ENCODE data around the gene SDHA.
"Not testable (repeated sequence)": the region's sequence is repeated elsewhere in the genome, so short reads cannot be mapped to it uniquely, and the experiment has no call there.

SDHA gene

GRCh38 chr5:285991-286557, 68.0 kb downstream of the SDHA start:
- Histone ChIP-seq H3K9ac (no peak overlapping the region), H3K9me3 (ENCODE audit: control insufficient read depth, low read length) (no peaks in the 10 kb centered on the region), H3K4me2 (ENCODE audit: low read length) (no peak overlapping the region), H2AFZ (no peak overlapping the region), H3K79me2 (peaks cover 49% of the 10 kb centered on the region), H3K4me1 (no peaks in the 10 kb centered on the region), H3K36me3 (ENCODE audit: control insufficient read depth, insufficient read depth, low read length) (no peaks in the 10 kb centered on the region), H3K27me3 (ENCODE audit: control insufficient read depth, insufficient read depth, low read length) (no peaks in the 10 kb centered on the region), H3K27ac (no peak overlapping the region), H3K4me3 (ENCODE audit: low read depth, low read length) (no peak overlapping the region)
- no peak for TF ChIP-seq CTCF (IDR thresholded peaks at IDR 0.05)

GRCh38 chr5:290200-290599, 72.1 kb downstream of the SDHA start:
- not testable (repeated sequence) for H3K9ac ChIP-seq; H3K36me3 ChIP-seq (ENCODE audit: control insufficient read depth, insufficient read depth, low read length); H3K4me1 ChIP-seq

GRCh38 chr5:291345-291744, 73.2 kb downstream of the SDHA start:
- not testable (repeated sequence) for H3K36me3 ChIP-seq (ENCODE audit: control insufficient read depth, insufficient read depth, low read length); H3K4me2 ChIP-seq (ENCODE audit: low read length); H3K27ac ChIP-seq; H3K4me1 ChIP-seq; H3K4me3 ChIP-seq (ENCODE audit: low read depth, low read length); H3K9ac ChIP-seq; H3K9me3 ChIP-seq (ENCODE audit: control insufficient read depth, low read length); H2AFZ ChIP-seq; H3K27me3 ChIP-seq (ENCODE audit: control insufficient read depth, insufficient read depth, low read length)
- peaks cover 28% of the 10 kb centered on the region for H3K79me2 ChIP-seq

More at GRCh38 chr5:290200-290599, 72.1 kb downstream of the SDHA start:
- H2AFZ ChIP-seq; H3K4me3 ChIP-seq (ENCODE audit: low read depth, low read length); H3K9me3 ChIP-seq (ENCODE audit: control insufficient read depth, low read length); H3K27me3 ChIP-seq (ENCODE audit: control insufficient read depth, insufficient read depth, low read length); H3K27ac ChIP-seq; H3K4me2 ChIP-seq (ENCODE audit: low read length): not testable (repeated sequence)
- H3K79me2 ChIP-seq = peaks cover 34% of the 10 kb centered on the region

GRCh38 chr5:294788-295187, 76.7 kb downstream of the SDHA start:
- H3K36me3 ChIP-seq (ENCODE audit: control insufficient read depth, insufficient read depth, low read length); H3K27me3 ChIP-seq (ENCODE audit: control insufficient read depth, insufficient read depth, low read length); H3K4me2 ChIP-seq (ENCODE audit: low read length); H2AFZ ChIP-seq; H3K9ac ChIP-seq; H3K4me1 ChIP-seq; H3K9me3 ChIP-seq (ENCODE audit: control insufficient read depth, low read length); H3K4me3 ChIP-seq (ENCODE audit: low read depth, low read length); H3K27ac ChIP-seq: not testable (repeated sequence)
- H3K79me2 ChIP-seq = peaks cover 22% of the 10 kb centered on the region

- H3K4me2 ChIP-seq (ENCODE audit: low read length); H3K27me3 ChIP-seq (ENCODE audit: control insufficient read depth, insufficient read depth, low read length); H3K9me3 ChIP-seq (ENCODE audit: control insufficient read depth, low read length); H3K9ac ChIP-seq; H2AFZ ChIP-seq; H3K4me3 ChIP-seq (ENCODE audit: low read depth, low read length); H3K27ac ChIP-seq; H3K4me1 ChIP-seq; H3K36me3 ChIP-seq (ENCODE audit: control insufficient read depth, insufficient read depth, low read length): not testable (repeated sequence)
- H3K79me2 ChIP-seq = peaks cover 19% of the 10 kb centered on the region
These were observed 78.1 kb downstream of the SDHA start for GRCh38 chr5:296207-296606.

- H3K9ac ChIP-seq; H3K4me3 ChIP-seq (ENCODE audit: low read depth, low read length); H2AFZ ChIP-seq; H3K27ac ChIP-seq; H3K4me2 ChIP-seq (ENCODE audit: low read length); H3K9me3 ChIP-seq (ENCODE audit: control insufficient read depth, low read length); H3K27me3 ChIP-seq (ENCODE audit: control insufficient read depth, insufficient read depth, low read length); H3K36me3 ChIP-seq (ENCODE audit: control insufficient read depth, insufficient read depth, low read length); H3K4me1 ChIP-seq: not testable (repeated sequence)
- H3K79me2 ChIP-seq = peaks cover 15% of the 10 kb centered on the region
These were observed 78.8 kb downstream of the SDHA start for GRCh38 chr5:296954-297353.

GRCh38 chr5:297448-297847, 79.3 kb downstream of the SDHA start:
- H2AFZ ChIP-seq; H3K4me2 ChIP-seq (ENCODE audit: low read length); H3K36me3 ChIP-seq (ENCODE audit: control insufficient read depth, insufficient read depth, low read length); H3K27ac ChIP-seq; H3K9ac ChIP-seq; H3K4me3 ChIP-seq (ENCODE audit: low read depth, low read length); H3K27me3 ChIP-seq (ENCODE audit: control insufficient read depth, insufficient read depth, low read length); H3K4me1 ChIP-seq; H3K9me3 ChIP-seq (ENCODE audit: control insufficient read depth, low read length): not testable (repeated sequence)
- H3K79me2 ChIP-seq = peaks cover 11% of the 10 kb centered on the region

GRCh38 chr5:297991-298736, 80.0 kb downstream of the SDHA start:
- not testable (repeated sequence) for H3K4me1 ChIP-seq; H3K9me3 ChIP-seq (ENCODE audit: control insufficient read depth, low read length); H3K27ac ChIP-seq; H3K27me3 ChIP-seq (ENCODE audit: control insufficient read depth, insufficient read depth, low read length); H3K36me3 ChIP-seq (ENCODE audit: control insufficient read depth, insufficient read depth, low read length); H3K9ac ChIP-seq; H2AFZ ChIP-seq; H3K4me2 ChIP-seq (ENCODE audit: low read length); H3K79me2 ChIP-seq; H3K4me3 ChIP-seq (ENCODE audit: low read depth, low read length)
